AG10803 (cell line): ENCODE measurements around the gene FAM204A.

ENCODE experiments used
- DNase-seq: peaks from one replicate; pipeline ENCODE4 v3.0.0; 2010; ENCODE audit warnings: low read depth
- H3K4me3 ChIP-seq: 2 replicates; pipeline ENCODE4 v1.5.1; 2011; ENCODE audit warnings: mild to moderate bottlenecking, low read length, control low read depth
- TF ChIP-seq, protein P1 (sequence below): conservative IDR thresholded peaks from 2 replicates; pipeline ENCODE4 v1.5.1; 2011; ENCODE audit warnings: mild to moderate bottlenecking, low read length, control low read depth, inconsistent platforms

Gene FAM204A

DNA sequence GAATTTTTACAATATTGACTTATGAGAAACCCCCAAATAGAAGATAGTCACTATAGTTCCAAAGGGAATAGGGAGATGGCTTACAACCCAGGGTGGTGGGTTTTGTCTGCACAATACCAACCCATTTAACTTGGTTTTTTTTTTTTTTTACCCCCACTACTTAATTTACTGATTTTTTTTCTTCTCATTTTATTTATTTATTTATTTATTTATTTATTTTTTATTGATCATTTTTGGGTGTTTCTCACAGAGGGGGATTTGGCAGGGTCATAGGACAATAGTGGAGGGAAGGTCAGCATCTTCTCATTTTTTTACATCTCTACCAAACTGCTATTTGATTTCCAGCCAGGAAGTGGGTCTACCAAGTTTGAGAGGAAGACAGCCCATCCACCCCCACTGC lies 77.9 kb downstream of the FAM204A start:
- TF ChIP-seq, protein P1, sequence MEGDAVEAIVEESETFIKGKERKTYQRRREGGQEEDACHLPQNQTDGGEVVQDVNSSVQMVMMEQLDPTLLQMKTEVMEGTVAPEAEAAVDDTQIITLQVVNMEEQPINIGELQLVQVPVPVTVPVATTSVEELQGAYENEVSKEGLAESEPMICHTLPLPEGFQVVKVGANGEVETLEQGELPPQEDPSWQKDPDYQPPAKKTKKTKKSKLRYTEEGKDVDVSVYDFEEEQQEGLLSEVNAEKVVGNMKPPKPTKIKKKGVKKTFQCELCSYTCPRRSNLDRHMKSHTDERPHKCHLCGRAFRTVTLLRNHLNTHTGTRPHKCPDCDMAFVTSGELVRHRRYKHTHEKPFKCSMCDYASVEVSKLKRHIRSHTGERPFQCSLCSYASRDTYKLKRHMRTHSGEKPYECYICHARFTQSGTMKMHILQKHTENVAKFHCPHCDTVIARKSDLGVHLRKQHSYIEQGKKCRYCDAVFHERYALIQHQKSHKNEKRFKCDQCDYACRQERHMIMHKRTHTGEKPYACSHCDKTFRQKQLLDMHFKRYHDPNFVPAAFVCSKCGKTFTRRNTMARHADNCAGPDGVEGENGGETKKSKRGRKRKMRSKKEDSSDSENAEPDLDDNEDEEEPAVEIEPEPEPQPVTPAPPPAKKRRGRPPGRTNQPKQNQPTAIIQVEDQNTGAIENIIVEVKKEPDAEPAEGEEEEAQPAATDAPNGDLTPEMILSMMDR = no peak
- H3K4me3 ChIP-seq = no peak overlapping the region
- DNase-seq = no peak

DNA sequence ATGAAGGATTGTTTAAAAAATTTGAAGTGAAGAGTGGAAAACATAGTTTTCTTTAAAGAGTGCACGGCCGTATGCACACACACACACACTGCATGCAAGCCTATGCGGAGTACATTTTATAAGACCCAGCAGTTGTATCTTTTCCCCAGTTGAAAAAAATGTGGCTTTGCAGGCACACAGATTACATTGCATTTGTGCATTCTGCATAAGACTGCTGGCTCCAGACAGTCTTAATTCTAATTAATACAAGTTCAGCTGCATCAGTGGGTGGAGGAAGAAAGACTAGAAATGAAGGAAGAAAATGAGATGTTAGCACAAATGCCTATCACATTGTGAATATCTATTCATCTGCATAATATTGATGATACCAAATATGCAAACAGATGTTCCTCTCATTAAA lies 79.6 kb downstream of the FAM204A start:
- DNase-seq = no peak
- no peak overlapping the region for H3K4me3 ChIP-seq
- TF ChIP-seq, protein P1 = no peak

DNA sequence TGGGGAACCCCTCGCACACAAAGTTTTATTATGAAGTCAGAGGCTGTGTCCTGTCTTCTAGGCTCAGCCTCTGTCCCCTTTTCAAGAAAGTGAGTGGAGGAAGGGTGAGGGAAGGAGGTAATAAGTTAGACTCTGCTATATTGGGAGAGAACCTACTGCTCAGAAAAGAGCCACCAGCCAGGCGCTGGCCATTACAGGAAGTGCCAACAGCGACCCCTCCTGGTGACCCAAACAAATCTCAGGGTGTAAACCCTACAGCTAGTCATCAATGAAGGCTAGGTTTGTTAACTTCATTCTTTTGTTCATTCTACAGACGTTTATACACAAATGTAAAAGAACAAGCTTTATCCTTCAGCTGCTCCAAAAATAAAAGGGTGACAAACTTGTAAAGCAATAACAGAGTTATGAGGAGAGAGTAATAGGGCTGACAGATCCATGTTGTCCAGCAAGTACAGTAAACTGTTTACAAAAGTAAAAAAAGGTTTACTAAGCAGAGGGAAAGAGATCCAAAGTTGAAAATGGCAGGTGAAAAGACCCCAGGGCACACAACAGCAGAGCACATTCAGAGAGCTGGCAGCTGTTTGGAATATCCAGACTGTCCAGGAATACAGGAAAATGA lies 82.7 kb downstream of the FAM204A start:
- DNase-seq = peak; percentile 52
- TF ChIP-seq, protein P1 = peak; percentile 78
- no peak overlapping the region for H3K4me3 ChIP-seq

DNA sequence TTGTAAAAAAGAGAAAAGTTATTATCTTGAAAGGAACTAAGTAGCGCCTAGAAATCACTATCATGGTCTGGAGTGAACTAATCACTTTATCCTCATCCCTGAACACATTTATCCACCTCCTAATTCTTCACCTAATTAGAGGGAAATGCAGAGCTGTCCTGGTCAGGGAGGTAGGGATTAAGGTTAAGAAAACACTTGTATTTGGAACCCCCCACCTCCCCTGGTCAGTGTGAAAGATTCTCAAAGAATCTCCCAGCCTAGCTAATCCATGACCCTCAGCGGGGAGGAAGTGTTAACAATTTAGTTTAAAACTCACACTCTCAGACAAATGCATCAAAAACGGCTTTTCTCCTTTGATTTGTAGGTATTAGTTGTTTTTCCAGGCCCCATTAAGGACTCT lies 83.8 kb downstream of the FAM204A start:
- TF ChIP-seq, protein P1 = no peak
- no peak for DNase-seq
- H3K4me3 ChIP-seq = no peak overlapping the region

DNA sequence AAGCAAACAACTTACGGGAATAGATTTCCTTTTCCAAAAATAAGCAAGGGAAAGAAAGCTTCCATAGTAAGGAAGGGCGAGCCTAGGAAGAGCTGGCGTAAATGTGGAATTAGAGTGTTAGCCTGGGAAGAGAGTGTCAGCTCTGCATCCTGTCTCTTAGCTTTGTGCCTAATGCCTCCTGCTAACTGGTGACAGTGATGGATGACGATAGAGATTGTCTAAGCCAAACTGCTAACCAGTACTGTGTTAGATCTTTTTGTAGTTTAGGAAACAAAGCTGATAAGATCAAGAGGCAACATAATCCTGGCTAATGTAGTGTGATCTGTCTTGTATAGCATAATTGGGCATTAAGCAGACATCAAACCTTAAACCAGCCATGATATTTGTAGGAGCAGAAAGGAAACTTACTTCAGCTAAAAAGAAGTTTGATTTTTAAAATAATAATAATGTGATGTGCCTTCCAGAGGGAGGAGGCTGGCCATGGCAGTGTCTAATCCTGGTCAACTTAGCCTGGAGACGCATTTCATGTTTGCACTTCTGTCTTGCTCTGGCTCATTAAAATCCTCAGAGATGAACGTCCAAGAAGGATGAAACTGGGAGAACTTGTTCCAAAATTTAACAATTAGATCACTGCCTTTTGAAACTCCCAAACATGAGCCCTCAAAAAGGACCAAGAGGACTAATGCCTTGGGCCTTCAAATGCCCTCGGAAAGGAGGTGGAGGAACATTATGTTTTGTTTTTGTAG lies 85.1 kb downstream of the FAM204A start:
- H3K4me3 ChIP-seq = no peak overlapping the region
- TF ChIP-seq, protein P1 = no peak
- no peak for DNase-seq

DNA sequence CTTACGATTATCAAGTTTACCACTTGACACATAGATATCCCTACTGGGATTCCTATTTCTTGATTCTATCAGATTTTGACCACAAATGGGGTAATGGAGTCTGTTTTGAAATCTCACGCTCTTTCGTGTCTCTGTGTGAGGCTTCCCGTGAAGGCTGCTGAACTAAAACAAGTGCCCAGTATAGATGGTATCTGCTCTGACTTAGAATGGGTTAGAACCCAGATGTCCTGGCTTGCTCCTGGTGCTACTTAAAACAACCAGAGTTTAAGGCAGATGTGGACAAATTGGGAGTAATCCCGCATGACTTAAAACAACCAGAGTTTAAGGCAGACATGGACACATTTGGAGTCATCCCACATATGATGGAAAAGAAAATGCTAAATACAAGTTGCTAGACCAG lies 85.9 kb downstream of the FAM204A start:
- no peak for DNase-seq
- TF ChIP-seq, protein P1 = no peak
- H3K4me3 ChIP-seq = no peak overlapping the region

DNA sequence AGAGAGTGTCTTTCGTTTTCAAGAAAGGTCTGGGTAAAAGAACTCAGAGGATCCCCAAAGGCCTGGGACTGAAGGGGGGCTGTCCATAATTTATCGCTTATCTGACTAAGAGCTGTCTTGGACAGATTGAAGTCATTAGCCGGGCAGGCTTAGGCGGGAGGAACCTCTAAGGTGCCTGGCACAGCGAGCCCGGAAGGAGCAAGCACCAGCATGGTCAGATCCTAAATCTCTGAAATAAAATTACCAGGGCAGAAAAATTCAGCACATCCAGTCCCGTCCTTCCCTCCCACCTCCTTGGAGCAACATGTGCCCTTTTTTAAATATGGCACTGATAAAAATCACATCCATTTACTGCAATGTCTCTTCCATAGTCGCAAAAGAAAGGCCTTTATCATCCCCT lies 86.8 kb downstream of the FAM204A start:
- TF ChIP-seq, protein P1 = no peak
- no peak overlapping the region for H3K4me3 ChIP-seq
- DNase-seq = no peak
